ENCODE results near the gene RANBP10. TPM values are rescaled to one million over a fixed set of nuclear protein-coding genes. Genes with fewer than 3 reads are reported as not detected.

The RANBP10 gene
- total and polyA plus RNA-seq, 9 of the 15 experiments (the other 6 are each of a cell fraction or from before 2014, with no cell fraction given): 0.61 to 19.3 (median 5.9) TPM

DNA sequence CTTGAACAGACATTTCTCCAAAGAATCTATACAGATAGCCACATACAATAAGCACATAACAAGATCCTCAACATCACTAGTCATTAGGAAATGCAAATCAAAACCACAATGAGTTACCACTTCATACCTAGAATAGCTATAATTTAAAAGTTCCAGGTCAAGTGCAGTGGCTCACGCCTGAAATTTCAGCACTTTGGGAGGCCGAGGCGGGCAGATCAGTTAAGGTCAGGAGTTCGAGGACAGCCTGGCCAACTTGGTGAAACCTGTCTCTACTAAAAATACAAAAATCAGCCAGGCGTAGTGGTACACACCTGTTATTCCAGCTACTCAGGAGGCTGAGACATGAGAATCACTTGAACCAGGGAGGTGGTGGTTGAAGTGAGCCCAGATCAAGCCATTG, 19.9 kb downstream of the RANBP10 start (continued):
- TF ChIP-seq, protein P1, sequence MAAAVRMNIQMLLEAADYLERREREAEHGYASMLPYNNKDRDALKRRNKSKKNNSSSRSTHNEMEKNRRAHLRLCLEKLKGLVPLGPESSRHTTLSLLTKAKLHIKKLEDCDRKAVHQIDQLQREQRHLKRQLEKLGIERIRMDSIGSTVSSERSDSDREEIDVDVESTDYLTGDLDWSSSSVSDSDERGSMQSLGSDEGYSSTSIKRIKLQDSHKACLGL (CRISPR knock-in tag; IDR thresholded peaks at IDR 0.05; ENCODE audit: borderline replicate concordance, poor library complexity, severe bottlenecking): no peak
- TF ChIP-seq L3MBTL2 (IDR thresholded peaks at IDR 0.05) (no peak), CBX8 (IDR thresholded peaks at IDR 0.05; ENCODE audit: borderline replicate concordance, extremely low read depth, low read depth, low read length, poor library complexity, severe bottlenecking) (no peak)

DNA sequence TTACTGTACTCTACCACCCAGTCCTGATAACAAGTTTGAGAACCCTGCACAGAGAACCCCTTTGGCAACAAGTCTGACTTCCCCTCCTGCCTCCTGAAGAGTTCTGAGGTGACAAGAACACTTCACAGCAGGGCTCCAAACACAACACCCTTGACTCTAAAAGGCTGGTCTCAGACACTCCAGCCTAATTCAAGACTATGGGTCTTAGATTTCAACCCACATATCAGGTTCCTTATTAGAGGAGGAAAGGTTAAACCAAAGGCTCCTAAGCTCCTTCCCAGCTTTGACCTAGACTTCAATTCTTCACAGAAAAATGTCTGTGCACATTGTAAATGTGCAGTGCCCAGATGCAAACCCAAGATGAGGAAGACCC, 23.0 kb downstream of the RANBP10 start:
- H3K4me1 ChIP-seq (replicated peaks in 1 of 2; ENCODE audit: control insufficient read depth in 2 of 2, insufficient read depth in 2 of 2, low read length in 2 of 2): peaks cover 24 to 25% of the 10 kb centered on the region in 2 experiments
- ATAC-seq (no peak), FAIRE-seq (no peak), DNase-seq (ENCODE audit: extremely low read depth in 1 of 4, low spot score in 3 of 4) (peak in 1 of 4 experiments; percentile 12)
- ChIA-PET CTCF (ENCODE audit: low intra/inter-chr PET ratio) (interaction anchor here (0.6 kb wide), 1 partner anchor 143 kb away, joined by 6 read pairs; no protein-coding TSS in a partner anchor), POLR2A (interaction anchor here (0.6 kb wide), 1 partner anchor 500 kb away, joined by 3 read pairs; no protein-coding TSS in a partner anchor)
- peaks cover 10% of the 10 kb centered on the region; the same call in 2 of the 3 replicates for H3K36me3 ChIP-seq (ENCODE audit: control insufficient read depth, insufficient read depth, low read length)
- no peak overlapping the region for H2AFZ ChIP-seq (ENCODE audit: low read depth, low read length)
- H3K9ac ChIP-seq (ENCODE audit: insufficient read depth in 1 of 2, low read depth in 2 of 2, low read length in 2 of 2): no peak overlapping the region; a peak in 1 of 4 replicates
- H3K9me3 ChIP-seq (replicated peaks; ENCODE audit: control insufficient read depth, insufficient read depth, low read depth, low read length): no peaks in the 10 kb centered on the region; the same call in 1 of the 2 replicates
- no peaks in the 10 kb centered on the region for H3K27me3 ChIP-seq (ENCODE audit: control insufficient read depth in 2 of 2, insufficient read depth in 2 of 2, low read length in 2 of 2)
- no peak overlapping the region for H3K4me2 ChIP-seq (ENCODE audit: insufficient read depth, low read length)
- peaks cover 6% of the 10 kb centered on the region for H3K9me1 ChIP-seq (ENCODE audit: control insufficient read depth, insufficient read depth, low read length)
- peak overlapping the region; percentile 42; the same call in 2 of the 3 replicates for H3K27ac ChIP-seq (ENCODE audit: extremely low read depth, low read depth, low read length)
- TF ChIP-seq, protein P2, sequence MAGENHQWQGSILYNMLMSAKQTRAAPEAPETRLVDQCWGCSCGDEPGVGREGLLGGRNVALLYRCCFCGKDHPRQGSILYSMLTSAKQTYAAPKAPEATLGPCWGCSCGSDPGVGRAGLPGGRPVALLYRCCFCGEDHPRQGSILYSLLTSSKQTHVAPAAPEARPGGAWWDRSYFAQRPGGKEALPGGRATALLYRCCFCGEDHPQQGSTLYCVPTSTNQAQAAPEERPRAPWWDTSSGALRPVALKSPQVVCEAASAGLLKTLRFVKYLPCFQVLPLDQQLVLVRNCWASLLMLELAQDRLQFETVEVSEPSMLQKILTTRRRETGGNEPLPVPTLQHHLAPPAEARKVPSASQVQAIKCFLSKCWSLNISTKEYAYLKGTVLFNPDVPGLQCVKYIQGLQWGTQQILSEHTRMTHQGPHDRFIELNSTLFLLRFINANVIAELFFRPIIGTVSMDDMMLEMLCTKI (IDR thresholded peaks at IDR 0.05; ENCODE audit: partially characterized antibody): no peak
- TF ChIP-seq ZNF444 (CRISPR knock-in tag; IDR thresholded peaks at IDR 0.05) (no peak), CXXC5 (CRISPR knock-in tag; IDR thresholded peaks at IDR 0.05) (no peak), HDAC2 (IDR thresholded peaks at IDR 0.05) (no peak), ELF2 (CRISPR knock-in tag; IDR thresholded peaks at IDR 0.05) (no peak), ZNF224 (CRISPR knock-in tag; IDR thresholded peaks at IDR 0.05) (no peak)
- TF ChIP-seq, protein P3, sequence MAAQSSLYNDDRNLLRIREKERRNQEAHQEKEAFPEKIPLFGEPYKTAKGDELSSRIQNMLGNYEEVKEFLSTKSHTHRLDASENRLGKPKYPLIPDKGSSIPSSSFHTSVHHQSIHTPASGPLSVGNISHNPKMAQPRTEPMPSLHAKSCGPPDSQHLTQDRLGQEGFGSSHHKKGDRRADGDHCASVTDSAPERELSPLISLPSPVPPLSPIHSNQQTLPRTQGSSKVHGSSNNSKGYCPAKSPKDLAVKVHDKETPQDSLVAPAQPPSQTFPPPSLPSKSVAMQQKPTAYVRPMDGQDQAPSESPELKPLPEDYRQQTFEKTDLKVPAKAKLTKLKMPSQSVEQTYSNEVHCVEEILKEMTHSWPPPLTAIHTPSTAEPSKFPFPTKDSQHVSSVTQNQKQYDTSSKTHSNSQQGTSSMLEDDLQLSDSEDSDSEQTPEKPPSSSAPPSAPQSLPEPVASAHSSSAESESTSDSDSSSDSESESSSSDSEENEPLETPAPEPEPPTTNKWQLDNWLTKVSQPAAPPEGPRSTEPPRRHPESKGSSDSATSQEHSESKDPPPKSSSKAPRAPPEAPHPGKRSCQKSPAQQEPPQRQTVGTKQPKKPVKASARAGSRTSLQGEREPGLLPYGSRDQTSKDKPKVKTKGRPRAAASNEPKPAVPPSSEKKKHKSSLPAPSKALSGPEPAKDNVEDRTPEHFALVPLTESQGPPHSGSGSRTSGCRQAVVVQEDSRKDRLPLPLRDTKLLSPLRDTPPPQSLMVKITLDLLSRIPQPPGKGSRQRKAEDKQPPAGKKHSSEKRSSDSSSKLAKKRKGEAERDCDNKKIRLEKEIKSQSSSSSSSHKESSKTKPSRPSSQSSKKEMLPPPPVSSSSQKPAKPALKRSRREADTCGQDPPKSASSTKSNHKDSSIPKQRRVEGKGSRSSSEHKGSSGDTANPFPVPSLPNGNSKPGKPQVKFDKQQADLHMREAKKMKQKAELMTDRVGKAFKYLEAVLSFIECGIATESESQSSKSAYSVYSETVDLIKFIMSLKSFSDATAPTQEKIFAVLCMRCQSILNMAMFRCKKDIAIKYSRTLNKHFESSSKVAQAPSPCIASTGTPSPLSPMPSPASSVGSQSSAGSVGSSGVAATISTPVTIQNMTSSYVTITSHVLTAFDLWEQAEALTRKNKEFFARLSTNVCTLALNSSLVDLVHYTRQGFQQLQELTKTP (IDR thresholded peaks at IDR 0.05; ENCODE audit: low read depth in 1 of 2, partially characterized antibody in 2 of 2): no peak
- intact Hi-C loops (cut with micrococcal nuclease) (no loop called here), in situ Hi-C loops (cut with MboI) (no loop called here)
- H4K20me1 ChIP-seq (replicated peaks; ENCODE audit: control insufficient read depth, insufficient read depth, low read length): no peaks in the 10 kb centered on the region
- peaks cover 37% of the 10 kb centered on the region for H3K79me2 ChIP-seq (ENCODE audit: control insufficient read depth, insufficient read depth, low read length)
- no peak overlapping the region for H3K4me3 ChIP-seq
- no TSS peak for BruUV-seq (replicated peaks)
